ENCODE results near the gene IL4R. TPM values are rescaled to one million over a fixed set of nuclear protein-coding genes. Genes with fewer than 3 reads are reported as not detected.

Gene IL4R
- total and polyA plus RNA-seq, 2 of the 13 experiments (the other 11 are each of a cell fraction or from before 2014, with no cell fraction given): 15.9 to 49.6 TPM

GRCh38 chr16:27284865-27285675 lies 28.7 kb upstream of the IL4R start (continued):
- TF ChIP-seq, protein P1, sequence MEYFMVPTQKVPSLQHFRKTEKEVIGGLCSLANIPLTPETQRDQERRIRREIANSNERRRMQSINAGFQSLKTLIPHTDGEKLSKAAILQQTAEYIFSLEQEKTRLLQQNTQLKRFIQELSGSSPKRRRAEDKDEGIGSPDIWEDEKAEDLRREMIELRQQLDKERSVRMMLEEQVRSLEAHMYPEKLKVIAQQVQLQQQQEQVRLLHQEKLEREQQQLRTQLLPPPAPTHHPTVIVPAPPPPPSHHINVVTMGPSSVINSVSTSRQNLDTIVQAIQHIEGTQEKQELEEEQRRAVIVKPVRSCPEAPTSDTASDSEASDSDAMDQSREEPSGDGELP (IDR thresholded peaks at IDR 0.05; ENCODE audit: borderline replicate concordance, low read depth): 0 out of 2 replicates have a peak, but pooled peaks have one; percentile 29
- TF ChIP-seq PHF21A (CRISPR knock-in tag; IDR thresholded peaks at IDR 0.05): peak; percentile 60; the same call in 1 of the 2 replicates
- TF ChIP-seq HDAC2 (CRISPR knock-in tag; IDR thresholded peaks at IDR 0.05): peak; percentile 38; the same call in 1 of the 2 replicates
- no peak for TF ChIP-seq MEIS1 (CRISPR knock-in tag; IDR thresholded peaks at IDR 0.05; ENCODE audit: borderline replicate concordance)
- TF ChIP-seq PHF8 (CRISPR knock-in tag; IDR thresholded peaks at IDR 0.05): 0 out of 2 replicates have a peak, but pooled peaks have one; percentile 19
- TF ChIP-seq, protein P2, sequence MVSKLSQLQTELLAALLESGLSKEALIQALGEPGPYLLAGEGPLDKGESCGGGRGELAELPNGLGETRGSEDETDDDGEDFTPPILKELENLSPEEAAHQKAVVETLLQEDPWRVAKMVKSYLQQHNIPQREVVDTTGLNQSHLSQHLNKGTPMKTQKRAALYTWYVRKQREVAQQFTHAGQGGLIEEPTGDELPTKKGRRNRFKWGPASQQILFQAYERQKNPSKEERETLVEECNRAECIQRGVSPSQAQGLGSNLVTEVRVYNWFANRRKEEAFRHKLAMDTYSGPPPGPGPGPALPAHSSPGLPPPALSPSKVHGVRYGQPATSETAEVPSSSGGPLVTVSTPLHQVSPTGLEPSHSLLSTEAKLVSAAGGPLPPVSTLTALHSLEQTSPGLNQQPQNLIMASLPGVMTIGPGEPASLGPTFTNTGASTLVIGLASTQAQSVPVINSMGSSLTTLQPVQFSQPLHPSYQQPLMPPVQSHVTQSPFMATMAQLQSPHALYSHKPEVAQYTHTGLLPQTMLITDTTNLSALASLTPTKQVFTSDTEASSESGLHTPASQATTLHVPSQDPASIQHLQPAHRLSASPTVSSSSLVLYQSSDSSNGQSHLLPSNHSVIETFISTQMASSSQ (IDR thresholded peaks at IDR 0.05; ENCODE audit: low read depth): peak; percentile 75
- TF ChIP-seq, protein P2 (CRISPR knock-in tag; IDR thresholded peaks at IDR 0.05; ENCODE audit: borderline replicate concordance): peak; percentile 56; the same call in 1 of the 2 replicates
- TF ChIP-seq HNF1B (CRISPR knock-in tag; IDR thresholded peaks at IDR 0.05): peak; percentile 52; the same call in 1 of the 2 replicates
- TF ChIP-seq ZGPAT (CRISPR knock-in tag; IDR thresholded peaks at IDR 0.05): peak; percentile 47; the same call in 1 of the 2 replicates

Data from HepG2 (cell line).